Neural cell (in vitro differentiated cells): ENCODE data around the gene ZSWIM6. TPM values are rescaled to one million over a fixed set of nuclear protein-coding genes. Genes with fewer than 3 reads are reported as not detected.

Source experiments
- H2AFZ ChIP-seq: fragments of 200-600, 300-800 bp; sonication (generic), shearing (Covaris generic); 2 replicates; pipeline ENCODE4 v1.6.0; 2014; ENCODE audit warnings: low read depth, mild to moderate bottlenecking, antibody characterized with exemption, low read length, moderate library complexity
- H3F3A ChIP-seq: fragments of 200-600 bp; shearing (Covaris generic); 2 replicates; pipeline ENCODE4 v1.6.1; 2016; ENCODE audit warnings: mild to moderate bottlenecking, moderate library complexity, mixed read lengths, antibody characterized with exemption, low read length; ENCODE audit not compliant: insufficient read depth, poor library complexity, severe bottlenecking
- H3K27ac ChIP-seq: fragments of 200-600, 300-800 bp; sonication (generic), shearing (Covaris generic); 2 replicates; pipeline ENCODE4 v1.5.1; 2014; ENCODE audit warnings: mild to moderate bottlenecking, low read length, moderate library complexity
- H3K27me3 ChIP-seq: fragments of 300-800, 200-600 bp; sonication (generic), shearing (Covaris generic); 2 replicates; pipeline ENCODE4 v1.6.0; 2014; ENCODE audit warnings: mild to moderate bottlenecking, low read depth, low read length, moderate library complexity; ENCODE audit not compliant: insufficient read depth
- H3K36me3 ChIP-seq: fragments of 300-800, 200-600 bp; sonication (generic), shearing (Covaris generic); 2 replicates; pipeline ENCODE4 v1.5.1; 2014; ENCODE audit warnings: mild to moderate bottlenecking, antibody characterized with exemption, low read length, moderate library complexity; ENCODE audit not compliant: insufficient read depth
- H3K4me2 ChIP-seq: fragments of 300-800, 200-600 bp; sonication (generic), shearing (Covaris generic); 2 replicates; pipeline ENCODE4 v1.6.0; 2014; ENCODE audit warnings: mild to moderate bottlenecking, low read length
- H3K4me3 ChIP-seq: fragments of 300-800, 200-600 bp; sonication (generic), shearing (Covaris generic); 2 replicates; pipeline ENCODE4 v1.5.1; 2014; ENCODE audit warnings: mild to moderate bottlenecking, low read length, moderate library complexity
- H3K79me2 ChIP-seq: fragments of 200-600 bp; shearing (Covaris generic); replicated peaks from 2 replicates; pipeline ENCODE4 v1.6.0; 2014; ENCODE audit warnings: mild to moderate bottlenecking, low read length, moderate library complexity; ENCODE audit not compliant: insufficient read depth
- H3K9ac ChIP-seq: fragments of 300-800, 200-600 bp; sonication (generic), shearing (Covaris generic); 2 replicates; pipeline ENCODE4 v1.6.1; 2016; ENCODE audit warnings: mild to moderate bottlenecking, low read length, mixed read lengths
- H3K9me2 ChIP-seq: fragments of 200-600 bp; shearing (Covaris generic); 2 replicates; pipeline ENCODE4 v1.6.1; 2016; ENCODE audit warnings: mild to moderate bottlenecking, low read length, mixed read lengths; ENCODE audit not compliant: insufficient read depth
- H3K9me3 ChIP-seq: fragments of 200-600, 300-800 bp; sonication (generic), shearing (Covaris generic); 2 replicates; pipeline ENCODE4 v1.6.1; 2016; ENCODE audit warnings: mild to moderate bottlenecking, mixed run types, low read length, moderate library complexity, mixed read lengths
- H4K20me1 ChIP-seq: fragments of 200-600 bp; shearing (Covaris generic); 2 replicates; pipeline ENCODE4 v1.6.1; 2016; ENCODE audit warnings: mild to moderate bottlenecking, mixed run types; ENCODE audit not compliant: insufficient read depth
- EP300 ChIP-seq: fragments of 450-650 bp; conservative IDR thresholded peaks from 2 replicates; pipeline ENCODE4 v1.6.1; 2014; ENCODE audit warnings: antibody characterized with exemption, mild to moderate bottlenecking, moderate library complexity; ENCODE audit not compliant: poor library complexity, severe bottlenecking
- EZH2 ChIP-seq: fragments of 200-600, 300-800 bp; shearing (Covaris generic), sonication (generic); IDR thresholded peaks from 2 replicates; pipeline ENCODE4 v1.6.1; 2014; ENCODE audit warnings: antibody characterized with exemption, low read length, borderline replicate concordance, mild to moderate bottlenecking; ENCODE audit not compliant: insufficient read depth, poor library complexity, severe bottlenecking
- MXI1 ChIP-seq: fragments of 450-650 bp; conservative IDR thresholded peaks from 2 replicates; pipeline ENCODE4 v1.6.1; 2014; ENCODE audit warnings: antibody characterized with exemption, mild to moderate bottlenecking; ENCODE audit not compliant: poor library complexity, severe bottlenecking
- POLR2AphosphoS5 ChIP-seq: IDR thresholded peaks from 2 replicates; pipeline ENCODE4 v1.6.1; 2012
- RAD21 ChIP-seq: fragments of 450-650 bp; conservative IDR thresholded peaks from 2 replicates; pipeline ENCODE4 v1.6.1; 2014; ENCODE audit warnings: antibody characterized with exemption, mild to moderate bottlenecking, moderate library complexity
- SMC3 ChIP-seq: fragments of 450-650 bp; conservative IDR thresholded peaks from 2 replicates; pipeline ENCODE4 v1.6.1; 2014; ENCODE audit warnings: antibody characterized with exemption, mild to moderate bottlenecking, moderate library complexity; ENCODE audit not compliant: poor library complexity
- TAF1 ChIP-seq: IDR thresholded peaks from 2 replicates; pipeline ENCODE4 v1.6.1; 2012; ENCODE audit warnings: low read depth
- polyA plus RNA-seq: library from polyadenylated mRNA; depleted of rRNA; stranded (reverse); fragments of >200 nt; gene quantifications from 2 replicates; pipeline ENCODE4 v1.2.3, GENCODE V29; 2014
- TF ChIP-seq, protein P1 (sequence below): IDR thresholded peaks from 2 replicates; pipeline ENCODE4 v1.6.1; 2012; ENCODE audit warnings: borderline replicate concordance
- TF ChIP-seq, protein P2 (sequence below): fragments of 450-650 bp; IDR thresholded peaks from 2 replicates; pipeline ENCODE4 v1.5.1; 2014; ENCODE audit warnings: antibody characterized with exemption, mild to moderate bottlenecking, moderate library complexity; ENCODE audit not compliant: poor library complexity, severe bottlenecking

The ZSWIM6 gene
- polyA plus RNA-seq, 1 donor from 2014 or later: 43.6 TPM

DNA sequence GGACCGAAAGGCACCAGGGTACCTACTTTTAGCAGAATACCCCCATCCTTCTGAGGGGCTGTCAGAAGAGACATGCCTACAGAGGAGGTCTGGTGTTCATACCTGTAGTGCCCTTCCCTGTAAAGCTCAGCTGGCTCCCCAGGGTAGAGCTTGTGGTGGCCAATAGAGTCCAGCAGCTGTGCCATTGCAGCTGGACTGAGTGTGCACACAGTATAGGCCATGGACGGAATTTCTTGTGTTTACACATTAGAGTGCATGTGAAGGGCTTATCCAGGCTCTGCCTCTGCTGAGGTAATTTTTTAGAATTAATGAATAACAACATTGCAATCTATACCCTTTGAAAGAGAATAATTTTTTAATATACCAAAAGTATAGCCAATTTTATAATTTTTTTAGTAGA, 191.0 kb downstream of the ZSWIM6 start:
- Histone ChIP-seq H3K27me3 (no peaks in the 10 kb centered on the region), H4K20me1 (no peaks in the 10 kb centered on the region), H3K27ac (no peak overlapping the region), H3K36me3 (peaks cover 12% of the 10 kb centered on the region), H3F3A (no peaks in the 10 kb centered on the region), H3K4me2 (no peak overlapping the region), H3K4me3 (no peak overlapping the region), H3K9me2 (no peaks in the 10 kb centered on the region), H3K9me3 (no peaks in the 10 kb centered on the region), H3K9ac (no peak overlapping the region), H3K79me2 (peaks cover 61% of the 10 kb centered on the region), H2AFZ (no peak overlapping the region)
- TF ChIP-seq, protein P1, sequence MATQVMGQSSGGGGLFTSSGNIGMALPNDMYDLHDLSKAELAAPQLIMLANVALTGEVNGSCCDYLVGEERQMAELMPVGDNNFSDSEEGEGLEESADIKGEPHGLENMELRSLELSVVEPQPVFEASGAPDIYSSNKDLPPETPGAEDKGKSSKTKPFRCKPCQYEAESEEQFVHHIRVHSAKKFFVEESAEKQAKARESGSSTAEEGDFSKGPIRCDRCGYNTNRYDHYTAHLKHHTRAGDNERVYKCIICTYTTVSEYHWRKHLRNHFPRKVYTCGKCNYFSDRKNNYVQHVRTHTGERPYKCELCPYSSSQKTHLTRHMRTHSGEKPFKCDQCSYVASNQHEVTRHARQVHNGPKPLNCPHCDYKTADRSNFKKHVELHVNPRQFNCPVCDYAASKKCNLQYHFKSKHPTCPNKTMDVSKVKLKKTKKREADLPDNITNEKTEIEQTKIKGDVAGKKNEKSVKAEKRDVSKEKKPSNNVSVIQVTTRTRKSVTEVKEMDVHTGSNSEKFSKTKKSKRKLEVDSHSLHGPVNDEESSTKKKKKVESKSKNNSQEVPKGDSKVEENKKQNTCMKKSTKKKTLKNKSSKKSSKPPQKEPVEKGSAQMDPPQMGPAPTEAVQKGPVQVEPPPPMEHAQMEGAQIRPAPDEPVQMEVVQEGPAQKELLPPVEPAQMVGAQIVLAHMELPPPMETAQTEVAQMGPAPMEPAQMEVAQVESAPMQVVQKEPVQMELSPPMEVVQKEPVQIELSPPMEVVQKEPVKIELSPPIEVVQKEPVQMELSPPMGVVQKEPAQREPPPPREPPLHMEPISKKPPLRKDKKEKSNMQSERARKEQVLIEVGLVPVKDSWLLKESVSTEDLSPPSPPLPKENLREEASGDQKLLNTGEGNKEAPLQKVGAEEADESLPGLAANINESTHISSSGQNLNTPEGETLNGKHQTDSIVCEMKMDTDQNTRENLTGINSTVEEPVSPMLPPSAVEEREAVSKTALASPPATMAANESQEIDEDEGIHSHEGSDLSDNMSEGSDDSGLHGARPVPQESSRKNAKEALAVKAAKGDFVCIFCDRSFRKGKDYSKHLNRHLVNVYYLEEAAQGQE: no peak
- no peak for TF ChIP-seq RAD21
- no peak for TF ChIP-seq MXI1
- TF ChIP-seq, protein P2, sequence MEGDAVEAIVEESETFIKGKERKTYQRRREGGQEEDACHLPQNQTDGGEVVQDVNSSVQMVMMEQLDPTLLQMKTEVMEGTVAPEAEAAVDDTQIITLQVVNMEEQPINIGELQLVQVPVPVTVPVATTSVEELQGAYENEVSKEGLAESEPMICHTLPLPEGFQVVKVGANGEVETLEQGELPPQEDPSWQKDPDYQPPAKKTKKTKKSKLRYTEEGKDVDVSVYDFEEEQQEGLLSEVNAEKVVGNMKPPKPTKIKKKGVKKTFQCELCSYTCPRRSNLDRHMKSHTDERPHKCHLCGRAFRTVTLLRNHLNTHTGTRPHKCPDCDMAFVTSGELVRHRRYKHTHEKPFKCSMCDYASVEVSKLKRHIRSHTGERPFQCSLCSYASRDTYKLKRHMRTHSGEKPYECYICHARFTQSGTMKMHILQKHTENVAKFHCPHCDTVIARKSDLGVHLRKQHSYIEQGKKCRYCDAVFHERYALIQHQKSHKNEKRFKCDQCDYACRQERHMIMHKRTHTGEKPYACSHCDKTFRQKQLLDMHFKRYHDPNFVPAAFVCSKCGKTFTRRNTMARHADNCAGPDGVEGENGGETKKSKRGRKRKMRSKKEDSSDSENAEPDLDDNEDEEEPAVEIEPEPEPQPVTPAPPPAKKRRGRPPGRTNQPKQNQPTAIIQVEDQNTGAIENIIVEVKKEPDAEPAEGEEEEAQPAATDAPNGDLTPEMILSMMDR: no peak
- TF ChIP-seq SMC3: no peak
- no peak for TF ChIP-seq EP300
- TF ChIP-seq EZH2: no peak
- no peak for TF ChIP-seq TAF1
- TF ChIP-seq POLR2AphosphoS5: no peak

DNA sequence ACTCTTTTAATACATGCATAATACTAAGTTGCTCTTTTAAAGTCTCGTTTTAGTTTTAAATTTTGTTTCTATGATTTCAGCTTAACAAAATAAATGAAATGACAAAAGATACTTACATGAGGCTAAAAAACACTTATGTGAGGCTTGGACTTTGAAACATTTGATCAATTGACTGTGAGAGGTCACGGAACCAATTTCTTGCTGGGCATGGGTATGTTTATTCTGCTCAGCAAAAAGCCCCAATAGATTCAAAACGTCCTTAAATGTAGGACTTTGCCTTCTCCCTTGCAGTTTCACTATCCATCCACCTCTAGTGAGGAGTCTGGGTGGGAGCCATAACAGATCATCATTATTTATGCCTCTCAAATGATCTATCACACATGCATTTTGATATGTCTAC, 191.9 kb downstream of the ZSWIM6 start:
- Histone ChIP-seq H4K20me1 (no peaks in the 10 kb centered on the region), H3K79me2 (peaks cover 60% of the 10 kb centered on the region)

More for the DNA sequence above, 191.9 kb downstream of the ZSWIM6 start:
- Histone ChIP-seq H3K9me2 (no peaks in the 10 kb centered on the region), H3K9ac (no peak overlapping the region), H3K4me2 (no peak overlapping the region), H3F3A (no peaks in the 10 kb centered on the region), H3K27me3 (no peaks in the 10 kb centered on the region), H3K27ac (no peak overlapping the region), H2AFZ (no peak overlapping the region), H3K9me3 (no peaks in the 10 kb centered on the region), H3K4me3 (no peak overlapping the region), H3K36me3 (peaks cover 12% of the 10 kb centered on the region)
- no peak for TF ChIP-seq TAF1
- TF ChIP-seq EZH2: no peak
- TF ChIP-seq, protein P1: no peak
- TF ChIP-seq EP300: no peak
- TF ChIP-seq, protein P2: no peak
